Islet precursor cell (in vitro differentiated cells): ENCODE measurements around the gene SH3BP5.

Experiments used
- DNase-seq: peaks from one replicate; pipeline ENCODE4 v3.0.0-alpha.2; 2018

The SH3BP5 gene

GRCh38 chr3:15324379-15324808 lies 8.0 kb downstream of the SH3BP5 start:
- no peak for DNase-seq

- DNase-seq: no peak
Measured at GRCh38 chr3:15323063-15323462, 9.3 kb downstream of the SH3BP5 start.

- DNase-seq: no peak
Measured at GRCh38 chr3:15321349-15321748, 11.0 kb downstream of the SH3BP5 start.

- DNase-seq: no peak
Measured at GRCh38 chr3:15319575-15319974, 12.8 kb downstream of the SH3BP5 start.

GRCh38 chr3:15319136-15319535 lies 13.2 kb downstream of the SH3BP5 start:
- no peak for DNase-seq

GRCh38 chr3:15318661-15319060 lies 13.7 kb downstream of the SH3BP5 start:
- no peak for DNase-seq

GRCh38 chr3:15316998-15317435 lies 15.4 kb downstream of the SH3BP5 start:
- no peak for DNase-seq

GRCh38 chr3:15315003-15315402 lies 17.4 kb downstream of the SH3BP5 start:
- DNase-seq: no peak

GRCh38 chr3:15314276-15314675 lies 18.1 kb downstream of the SH3BP5 start:
- peak; percentile 69 for DNase-seq

GRCh38 chr3:15313461-15313860 lies 18.9 kb downstream of the SH3BP5 start:
- no peak for DNase-seq

- no peak for DNase-seq
Measured at GRCh38 chr3:15312550-15312949, 19.8 kb downstream of the SH3BP5 start.

GRCh38 chr3:15310491-15311370 lies 21.7 kb downstream of the SH3BP5 start:
- peak; percentile 97 for DNase-seq

GRCh38 chr3:15309662-15310335 lies 22.6 kb downstream of the SH3BP5 start:
- DNase-seq: no peak

GRCh38 chr3:15307580-15307979 lies 24.8 kb downstream of the SH3BP5 start:
- no peak for DNase-seq

GRCh38 chr3:15306979-15307359 lies 25.4 kb downstream of the SH3BP5 start:
- DNase-seq: no peak

- peak; percentile 95 for DNase-seq
Measured at GRCh38 chr3:15305359-15305844, 27.0 kb downstream of the SH3BP5 start.

- no peak for DNase-seq
Measured at GRCh38 chr3:15303728-15304127, 28.7 kb downstream of the SH3BP5 start.

GRCh38 chr3:15303216-15303615 lies 29.2 kb downstream of the SH3BP5 start:
- no peak for DNase-seq

- DNase-seq: no peak
Measured at GRCh38 chr3:15301761-15302160, 30.6 kb downstream of the SH3BP5 start.

GRCh38 chr3:15300323-15301078 lies 31.9 kb downstream of the SH3BP5 start:
- peak; percentile 93 for DNase-seq

- DNase-seq: no peak
Measured at GRCh38 chr3:15299036-15299435, 33.4 kb downstream of the SH3BP5 start.

- no peak for DNase-seq
Measured at GRCh38 chr3:15298504-15298903, 33.9 kb downstream of the SH3BP5 start.
